Heart left ventricle (tissue), 16 donors: ENCODE measurements around the gene JAKMIP1. TPM values are rescaled to one million over a fixed set of nuclear protein-coding genes. Genes with fewer than 3 reads are reported as not detected.

ENCODE experiments used
- ATAC-seq, 4 donors: fragments of 200-7000 bp; cut with Tn5 transposase; one replicate each; pipeline ENCODE4 v1.9.1; 2020 to 2022; ENCODE audit warnings: moderate library complexity in 4 of 4, mild to moderate bottlenecking in 3 of 4, moderate number of reproducible peaks in 1 of 4
- DNase-seq, 5 donors: peaks; one replicate each; pipeline ENCODE4 v3.0.0-alpha.2; 2020
- H3K27ac ChIP-seq, 12 donors: fragments of 200-600 bp; sonication (generic) in 4 of 12; one replicate each; pipeline versions ENCODE4 v1.5.0 to v1.8.0; 2016 to 2022; ENCODE audit warnings: mild to moderate bottlenecking in 2 of 12
- H3K27me3 ChIP-seq, 9 donors: fragments of 200-600 bp; sonication (generic) in 2 of 9; one replicate each; pipeline versions ENCODE4 v1.5.1 to v1.8.0; 2016 to 2022; ENCODE audit warnings: mild to moderate bottlenecking in 3 of 9
- H3K36me3 ChIP-seq, 9 donors: fragments of 200-600 bp; sonication (generic) in 2 of 9; one replicate each; pipeline versions ENCODE4 v1.5.0 to v1.8.0; 2018 to 2022; ENCODE audit warnings: mild to moderate bottlenecking in 2 of 9
- H3K4me1 ChIP-seq, 12 donors: fragments of 200-600 bp; sonication (generic) in 4 of 12; one replicate each; pipeline versions ENCODE4 v1.5.0 to v1.8.0; 2016 to 2022; ENCODE audit warnings: mild to moderate bottlenecking in 3 of 12
- H3K4me3 ChIP-seq, 12 donors: fragments of 200-600 bp; sonication (generic) in 4 of 12; one replicate each; pipeline versions ENCODE4 v1.5.0 to v1.8.0; 2017 to 2022; ENCODE audit warnings: mild to moderate bottlenecking in 9 of 12, moderate library complexity in 4 of 12
- H3K9me3 ChIP-seq, 12 donors: fragments of 200-600 bp; sonication (generic) in 4 of 12; one replicate each; pipeline versions ENCODE4 v1.5.0 to v1.8.0; 2016 to 2022; ENCODE audit warnings: mild to moderate bottlenecking in 1 of 12
- POLR2A ChIP-seq, 2 donors: fragments of 450-650 bp; IDR thresholded peaks; one replicate each; pipeline ENCODE4 v1.6.1; 2017; ENCODE audit warnings: antibody characterized with exemption in 2 of 2, mild to moderate bottlenecking in 2 of 2, moderate library complexity in 2 of 2
- WGBS, 4 donors: extraction: QIAGEN DNeasy Blood & Tissue Kit in 2 of 4; methylation state at CpG; one replicate each; pipeline versions ENCODE4 v1.1.5 to v1.1.7; 2013 to 2018; 5-methylcytosine and 5-hydroxymethylcytosine counted together
- intact Hi-C, 10 donors: fragments of 100-400 bp; cut with DNase I; formaldehyde crosslinking; loops; one replicate each; pipeline versions ENCODE4 v1.11.1 to v1.14.2; 2022
- polyA plus RNA-seq, 2 donors: library from polyadenylated mRNA; stranded (reverse); fragments of 200-250 nt; gene quantifications; one replicate each; pipeline ENCODE4 v1.2.3, GENCODE V29; 2013
- total RNA-seq, 9 donors: library from RNA; depleted of rRNA in 2 of 9; stranded (reverse); fragments of >200 nt in 2 of 9; fragmentation: NEBNext Ultra II Directional in 3 of 9; extraction: Animal tissue kit (Norgen Biotek cat#: 25700) in 3 of 9; gene quantifications; one replicate each; pipeline versions ENCODE4 v1.1.0 to v1.2.4, GENCODE V29; 2016 to 2023
- TF ChIP-seq, protein P1 (sequence below), 12 donors: fragments of 200-600 bp; sonication (generic) in 4 of 12; IDR thresholded peaks; one replicate each; pipeline versions ENCODE4 v1.5.0 to v1.8.0; 2018 to 2022; ENCODE audit warnings: antibody characterized with exemption in 12 of 12, mild to moderate bottlenecking in 5 of 12
- donor health status: ischemic (EF 13 %, LVEDD 7.1; RV severe dilation, severe dysfunction).
- donor health status: healthy with polysubstance abuse.
- donor health status: DM: no; HTN: yes; CAD: no.
- donor health status: DM: no; HTN: no; CAD: no.
- donor health status: ischemic (EF 25% LVEDD 6.9; RV normal size, moderate dysfunction).
- donor health status: ischemic (EF 25% LVEDD 5.7; RV mildly dilated, moderate dysfunction).
- donor health status: healthy.
- donor health status: DM: yes; HTN: yes; CAD: no.
- donor health status: ischemic (EF 35%, LVEDD 5.7; RV mildly dilated, moderate dysfunction).
- donor health status: nonischemic (EF 11% LVEDD 7.7; RV severe dilation, severe dysfunction).
- donor health status: DM: yes; HTN: yes; CAD: no.
- donor health status: PGD.
- donor health status: ischemic (EF 29% LVEDD 5.4; RV normal size, mild dysfunction).
- donor health status: nonischemic (EF 23%, LVEDD 6.1; RV moderate dilation, normal function).

The JAKMIP1 gene
- total and polyA plus RNA-seq, 11 donors, result 0.01 to 0.99 (median 0.23) TPM; not detected in 6

DNA sequence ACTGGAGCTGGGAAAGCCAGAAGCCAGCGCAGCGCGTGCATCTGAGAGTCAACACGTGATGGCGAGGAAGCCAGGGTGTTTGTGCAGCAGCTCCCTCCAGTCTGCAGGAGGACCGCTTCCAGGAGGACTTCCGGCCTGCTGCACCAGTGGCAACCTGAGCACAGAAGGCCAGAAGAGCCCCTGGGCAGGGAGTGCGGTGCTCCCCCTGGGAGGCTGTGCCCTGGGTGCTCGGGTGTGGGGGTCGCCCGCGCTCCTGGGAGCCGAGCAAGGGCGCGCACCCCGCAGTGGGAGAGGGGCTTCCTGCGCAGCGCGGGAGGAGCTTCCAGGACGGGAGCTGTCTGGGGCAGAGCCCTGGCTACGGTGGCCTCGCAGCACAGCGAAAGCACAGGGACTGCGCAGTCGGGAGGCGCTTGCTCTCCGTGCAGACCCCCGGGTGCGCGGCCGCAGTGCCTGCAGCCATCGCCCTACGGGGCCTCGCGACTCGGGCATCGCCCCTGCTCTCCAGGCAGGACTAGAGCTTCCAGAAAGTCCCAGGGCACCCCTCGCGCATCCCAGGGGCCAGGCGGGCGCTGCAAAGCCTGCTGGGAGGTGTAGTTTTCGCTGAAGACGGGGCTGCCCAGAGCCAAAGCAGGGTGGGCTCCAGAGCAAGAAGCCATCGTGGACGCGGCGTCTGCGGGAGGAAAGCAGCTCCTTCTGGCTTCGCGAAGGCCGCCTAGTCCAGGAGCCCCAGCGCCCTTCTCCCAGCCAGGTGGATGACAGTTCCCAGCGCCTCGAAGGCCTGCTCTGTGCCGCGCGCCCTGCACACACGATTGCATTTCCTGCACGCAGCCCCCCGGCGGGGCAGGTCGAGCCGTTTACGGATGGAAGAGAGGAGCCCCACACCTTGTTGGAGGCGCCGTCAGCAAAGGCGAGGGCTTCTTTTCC lies 45.2 kb upstream of the JAKMIP1 start:
- Histone ChIP-seq H3K27me3 (peaks cover 0 to 78% (median 22%) of the 10 kb centered on the region in 9 donors), H3K4me3 (peak overlapping the region; percentile 1 to 52 (median 44)), H3K27ac (no peak overlapping the region), H3K36me3 (no peaks in the 10 kb centered on the region), H3K9me3 (peaks cover 0 to 7% (median 0%) of the 10 kb centered on the region in 12 donors), H3K4me1 (peaks cover 0 to 9% (median 0%) of the 10 kb centered on the region in 12 donors)
- intact Hi-C loops, result loop anchor here in 1 of 10 donors (10.0 kb wide), 1 partner anchor 299 kb away; no protein-coding TSS in a partner anchor
- TF ChIP-seq, protein P1, sequence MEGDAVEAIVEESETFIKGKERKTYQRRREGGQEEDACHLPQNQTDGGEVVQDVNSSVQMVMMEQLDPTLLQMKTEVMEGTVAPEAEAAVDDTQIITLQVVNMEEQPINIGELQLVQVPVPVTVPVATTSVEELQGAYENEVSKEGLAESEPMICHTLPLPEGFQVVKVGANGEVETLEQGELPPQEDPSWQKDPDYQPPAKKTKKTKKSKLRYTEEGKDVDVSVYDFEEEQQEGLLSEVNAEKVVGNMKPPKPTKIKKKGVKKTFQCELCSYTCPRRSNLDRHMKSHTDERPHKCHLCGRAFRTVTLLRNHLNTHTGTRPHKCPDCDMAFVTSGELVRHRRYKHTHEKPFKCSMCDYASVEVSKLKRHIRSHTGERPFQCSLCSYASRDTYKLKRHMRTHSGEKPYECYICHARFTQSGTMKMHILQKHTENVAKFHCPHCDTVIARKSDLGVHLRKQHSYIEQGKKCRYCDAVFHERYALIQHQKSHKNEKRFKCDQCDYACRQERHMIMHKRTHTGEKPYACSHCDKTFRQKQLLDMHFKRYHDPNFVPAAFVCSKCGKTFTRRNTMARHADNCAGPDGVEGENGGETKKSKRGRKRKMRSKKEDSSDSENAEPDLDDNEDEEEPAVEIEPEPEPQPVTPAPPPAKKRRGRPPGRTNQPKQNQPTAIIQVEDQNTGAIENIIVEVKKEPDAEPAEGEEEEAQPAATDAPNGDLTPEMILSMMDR (IDR thresholded peaks at IDR 0.05), result no peak
- no peak for TF ChIP-seq POLR2A (IDR thresholded peaks at IDR 0.05)
- ATAC-seq, result peak in 3 of 4 donors; percentile 62 to 76 (median 70)
- peak in 1 of 5 donors; percentile 67 for DNase-seq
- WGBS, 4 donors, result 9 to 24% (median 15%) methylated on average over 30 to 67 of the region's 67 CpGs

DNA sequence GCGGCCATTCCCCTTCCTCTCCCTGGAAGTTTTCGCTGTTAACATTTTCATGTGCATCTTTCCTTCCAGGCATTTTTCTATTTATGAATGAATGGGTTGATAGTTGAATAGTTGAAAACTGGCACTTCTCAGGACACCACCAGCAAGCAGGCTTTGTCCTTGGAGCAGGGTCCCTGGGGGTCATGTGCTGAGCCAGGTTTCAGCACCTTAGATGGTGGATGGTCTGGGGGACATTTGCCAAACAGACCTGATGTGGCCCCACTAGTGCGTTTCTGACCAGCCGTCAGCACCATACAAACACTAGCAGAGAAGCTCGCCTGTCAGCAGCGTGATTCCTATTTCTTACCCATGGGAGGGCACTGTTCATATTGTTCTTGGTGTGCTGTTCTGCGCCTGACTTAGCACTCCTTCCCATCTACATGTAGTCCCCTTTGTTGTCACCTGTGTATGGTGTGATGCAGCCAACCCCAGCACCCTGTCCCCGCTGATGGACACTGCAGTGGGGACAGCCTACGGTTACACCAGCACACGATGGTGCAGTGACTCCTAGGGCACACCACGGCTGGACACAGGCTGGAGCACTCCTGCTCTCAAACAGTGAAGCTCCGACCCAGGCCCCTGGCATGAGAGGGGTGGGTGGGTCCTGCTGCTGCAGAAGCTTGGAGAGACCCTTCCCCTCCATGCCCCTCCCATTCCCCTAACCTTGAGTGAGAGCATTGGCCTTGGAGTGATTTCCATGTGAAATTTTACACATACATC lies 42.1 kb upstream of the JAKMIP1 start:
- WGBS, 4 donors, result 75 to 84% (median 78%) methylated on average over 10 to 12 of the region's 12 CpGs
- Histone ChIP-seq H3K27me3 (peaks cover 0 to 61% (median 19%) of the 10 kb centered on the region in 9 donors), H3K4me3 (no peak overlapping the region), H3K36me3 (no peaks in the 10 kb centered on the region), H3K9me3 (peaks cover 0 to 7% (median 0%) of the 10 kb centered on the region in 12 donors), H3K27ac (no peak overlapping the region), H3K4me1 (peaks cover 0 to 9% (median 0%) of the 10 kb centered on the region in 12 donors)
- peak in 1 of 5 donors; percentile 14 for DNase-seq
- intact Hi-C loops, result loop anchor here in 1 of 10 donors (10.0 kb wide), 1 partner anchor 302 kb away; no protein-coding TSS in a partner anchor
- TF ChIP-seq, protein P1 (IDR thresholded peaks at IDR 0.05), result no peak
- TF ChIP-seq POLR2A (IDR thresholded peaks at IDR 0.05), result no peak
- no peak for ATAC-seq

DNA sequence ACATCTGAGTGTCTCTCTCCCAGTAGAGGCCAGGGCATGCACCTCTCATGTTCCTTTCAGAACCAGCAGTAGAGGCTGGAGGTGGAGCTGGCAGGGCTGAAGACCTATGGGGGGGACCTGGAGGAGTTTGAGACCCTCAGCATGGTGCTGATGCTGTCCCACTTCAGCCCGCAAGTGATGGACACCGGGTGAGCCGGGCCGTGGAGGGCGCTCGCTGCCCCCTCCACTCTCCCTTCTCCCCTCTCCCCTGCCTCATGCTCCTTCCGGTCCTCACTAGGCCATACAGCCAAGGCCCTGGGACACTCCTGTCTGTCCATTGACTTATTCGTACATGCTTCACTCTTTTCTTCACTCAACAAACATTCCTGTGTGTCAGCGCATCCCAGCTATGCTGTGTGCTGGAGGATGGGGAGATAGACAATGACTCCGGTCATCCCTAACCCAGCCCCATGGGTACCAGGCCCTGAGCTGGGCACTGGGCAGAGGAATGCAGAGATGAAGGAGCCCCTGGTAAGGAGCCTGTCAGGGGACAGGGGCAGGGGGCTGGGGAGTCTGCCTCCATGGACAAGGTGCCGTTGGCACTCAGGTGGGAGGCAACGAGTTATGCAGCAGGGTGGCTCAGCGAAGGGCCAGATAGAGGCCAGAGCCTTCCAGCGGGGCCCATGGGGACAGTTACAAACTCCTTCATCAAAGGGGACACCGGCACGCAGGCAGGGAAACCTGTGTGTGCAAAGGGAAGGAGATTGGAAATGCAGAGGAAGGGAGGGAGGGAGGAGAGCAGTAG lies 40.9 kb upstream of the JAKMIP1 start:
- H3K4me3 ChIP-seq, result no peak overlapping the region
- DNase-seq, result peak in 1 of 5 donors; percentile 30
- H3K36me3 ChIP-seq, result no peaks in the 10 kb centered on the region
- intact Hi-C loops, result loop anchor here in 1 of 10 donors (10.0 kb wide), 1 partner anchor 304 kb away; no protein-coding TSS in a partner anchor
- no peak for ATAC-seq
- peaks cover 0 to 49% (median 16%) of the 10 kb centered on the region in 9 donors for H3K27me3 ChIP-seq
- no peak overlapping the region for H3K27ac ChIP-seq
- TF ChIP-seq, protein P1 (IDR thresholded peaks at IDR 0.05), result no peak
- WGBS, 4 donors, result 82 to 87% (median 84%) methylated on average over 16 of the region's 16 CpGs
- peaks cover 0 to 9% (median 0%) of the 10 kb centered on the region in 12 donors for H3K4me1 ChIP-seq
- peaks cover 0 to 7% (median 0%) of the 10 kb centered on the region in 12 donors for H3K9me3 ChIP-seq
